ENCODE results near the gene DDX41. TPM values are rescaled to one million over a fixed set of nuclear protein-coding genes. Genes with fewer than 3 reads are reported as not detected.

DDX41 gene
- total and polyA plus RNA-seq, 2 donors (not counting 3 experiments of a cell fraction or from before 2014, with no cell fraction given): 103 to 118 TPM

DNA sequence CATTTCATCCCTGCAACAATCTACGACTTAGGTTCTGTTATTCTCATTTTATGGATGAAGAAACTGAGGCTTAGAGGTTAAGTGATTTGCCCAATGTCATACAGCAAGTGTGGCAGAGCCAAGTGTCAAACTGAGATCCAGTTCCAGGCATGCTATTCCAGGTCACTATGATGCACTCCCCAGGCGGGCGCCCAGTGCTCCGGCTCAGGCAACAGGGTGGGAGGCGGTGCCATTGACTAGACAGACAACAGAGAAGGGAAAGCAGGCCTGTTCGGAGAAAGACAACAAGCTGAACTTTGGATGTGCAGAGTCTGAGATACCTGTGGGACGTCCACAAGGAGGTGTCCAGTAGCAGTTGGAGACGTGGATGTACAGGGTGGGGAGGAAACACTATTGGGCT, 10.8 kb upstream of the DDX41 start:
- TF ChIP-seq, protein P1, sequence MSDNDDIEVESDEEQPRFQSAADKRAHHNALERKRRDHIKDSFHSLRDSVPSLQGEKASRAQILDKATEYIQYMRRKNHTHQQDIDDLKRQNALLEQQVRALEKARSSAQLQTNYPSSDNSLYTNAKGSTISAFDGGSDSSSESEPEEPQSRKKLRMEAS (IDR thresholded peaks at IDR 0.05; ENCODE audit: insufficient read depth, insufficient read length): no peak
- TF ChIP-seq, protein P2, sequence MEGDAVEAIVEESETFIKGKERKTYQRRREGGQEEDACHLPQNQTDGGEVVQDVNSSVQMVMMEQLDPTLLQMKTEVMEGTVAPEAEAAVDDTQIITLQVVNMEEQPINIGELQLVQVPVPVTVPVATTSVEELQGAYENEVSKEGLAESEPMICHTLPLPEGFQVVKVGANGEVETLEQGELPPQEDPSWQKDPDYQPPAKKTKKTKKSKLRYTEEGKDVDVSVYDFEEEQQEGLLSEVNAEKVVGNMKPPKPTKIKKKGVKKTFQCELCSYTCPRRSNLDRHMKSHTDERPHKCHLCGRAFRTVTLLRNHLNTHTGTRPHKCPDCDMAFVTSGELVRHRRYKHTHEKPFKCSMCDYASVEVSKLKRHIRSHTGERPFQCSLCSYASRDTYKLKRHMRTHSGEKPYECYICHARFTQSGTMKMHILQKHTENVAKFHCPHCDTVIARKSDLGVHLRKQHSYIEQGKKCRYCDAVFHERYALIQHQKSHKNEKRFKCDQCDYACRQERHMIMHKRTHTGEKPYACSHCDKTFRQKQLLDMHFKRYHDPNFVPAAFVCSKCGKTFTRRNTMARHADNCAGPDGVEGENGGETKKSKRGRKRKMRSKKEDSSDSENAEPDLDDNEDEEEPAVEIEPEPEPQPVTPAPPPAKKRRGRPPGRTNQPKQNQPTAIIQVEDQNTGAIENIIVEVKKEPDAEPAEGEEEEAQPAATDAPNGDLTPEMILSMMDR (IDR thresholded peaks at IDR 0.05; ENCODE audit: extremely low read depth in 1 of 2, insufficient read depth in 1 of 2, low read depth in 1 of 2, low read length in 2 of 2): no peak
- no peak for TF ChIP-seq EZH2 (IDR thresholded peaks at IDR 0.05; ENCODE audit: borderline replicate concordance, low read depth, low read length, severe bottlenecking)
- no peak for TF ChIP-seq FOS (IDR thresholded peaks at IDR 0.05; ENCODE audit: borderline replicate concordance, insufficient read depth, low read length)
- TF ChIP-seq GATA2 (IDR thresholded peaks at IDR 0.05; ENCODE audit: insufficient read depth, insufficient read length, low read depth, low read length): no peak
- TF ChIP-seq MYC (IDR thresholded peaks at IDR 0.05; ENCODE audit: low read depth, low read length): no peak
- no peak for TF ChIP-seq POLR2AphosphoS5 (IDR thresholded peaks at IDR 0.05; ENCODE audit: insufficient read depth, low read depth, low read length)
- no peak for TF ChIP-seq JUN (IDR thresholded peaks at IDR 0.05; ENCODE audit: borderline replicate concordance, insufficient read depth, insufficient read length, low read depth)
- TF ChIP-seq POLR2A (IDR thresholded peaks at IDR 0.05; ENCODE audit: low read depth, low read length): no peak
- dilution Hi-C loops (cut with MboI; ENCODE audit: extremely low pct_ligation_motif_present, low sequenced_read_pairs): no loop called here
- H3K9ac ChIP-seq (replicated peaks; ENCODE audit: extremely low read depth, insufficient read depth, low read length): no peak overlapping the region

More for the DNA sequence above, 10.8 kb upstream of the DDX41 start:
- ChIA-PET CTCF (no interaction called here), POLR2A (no interaction called here)
- H3K9me3 ChIP-seq (replicated peaks; ENCODE audit: control insufficient read depth, insufficient read depth, low read length): no peaks in the 10 kb centered on the region
- no peaks in the 10 kb centered on the region for H3K27me3 ChIP-seq (ENCODE audit: control insufficient read depth in 2 of 2, insufficient read depth in 2 of 2, low read length in 2 of 2)
- BruUV-seq (replicated peaks): no TSS peak
- H3K36me3 ChIP-seq (ENCODE audit: control insufficient read depth in 2 of 2, extremely low read depth in 1 of 2, insufficient read depth in 2 of 2, low read length in 2 of 2): peaks cover 15 to 71% of the 10 kb centered on the region in 2 experiments
- no peak overlapping the region for H3K4me2 ChIP-seq (ENCODE audit: insufficient read depth, low read length)
- intact Hi-C loops (cut with micrococcal nuclease): no loop called here
- no peak overlapping the region for H3K4me3 ChIP-seq (replicated peaks in 1 of 3; ENCODE audit: insufficient read depth in 1 of 3, low read depth in 1 of 3, low read length in 3 of 3)
- no peak for DNase-seq (ENCODE audit: low read depth, low spot score)
- H3K79me2 ChIP-seq (ENCODE audit: control insufficient read depth, insufficient read depth, low read length): no peaks in the 10 kb centered on the region
- H3K9me1 ChIP-seq (replicated peaks; ENCODE audit: control insufficient read depth, extremely low read depth, insufficient read depth, low read length): no peaks in the 10 kb centered on the region
- H4K20me1 ChIP-seq (replicated peaks; ENCODE audit: control insufficient read depth, extremely low read depth, insufficient read depth, low read length): no peaks in the 10 kb centered on the region
- no peak for FAIRE-seq
- H2AFZ ChIP-seq (ENCODE audit: low read depth, low read length): no peak overlapping the region
- H3K4me1 ChIP-seq (ENCODE audit: control insufficient read depth, extremely low read depth, insufficient read depth, low read length): no peaks in the 10 kb centered on the region
- H3K27ac ChIP-seq (ENCODE audit: insufficient read depth, low read depth, low read length): no peak overlapping the region

Measured in endothelial cell of umbilical vein (primary cell).